ENCODE measurements around the gene COX7A2.

GRCh38 chr6:75291744-75292143, 48.1 kb upstream of the COX7A2 start:
- TF ChIP-seq PBX3 (IDR thresholded peaks at IDR 0.05; ENCODE audit: insufficient replicate concordance, low read depth, low read length) = no peak
- no peak for TF ChIP-seq POLR2A (IDR thresholded peaks at IDR 0.05; ENCODE audit: low read depth, low read length)
- no peak for TF ChIP-seq IKZF1 (conservative IDR thresholded peaks at IDR 0.05)
- no peak for TF ChIP-seq MAX (IDR thresholded peaks at IDR 0.05; ENCODE audit: low read depth, low read length)
- TF ChIP-seq MEF2A (IDR thresholded peaks at IDR 0.05; ENCODE audit: insufficient read depth, low read depth, low read length) = no peak
- TF ChIP-seq ZBTB33 (IDR thresholded peaks at IDR 0.05) = no peak
- TF ChIP-seq GATAD2B (conservative IDR thresholded peaks at IDR 0.05; ENCODE audit: low read depth) = no peak
- no peak for TF ChIP-seq SIX5 (IDR thresholded peaks at IDR 0.05; ENCODE audit: low read depth, low read length, severe bottlenecking)
- no peak for TF ChIP-seq CTCF (IDR thresholded peaks at IDR 0.05 in 2 of 3, conservative IDR thresholded peaks at IDR 0.05 in 1 of 3; ENCODE audit: control insufficient read depth in 2 of 3, extremely low read depth in 1 of 3, insufficient read depth in 1 of 3, low read depth in 3 of 3, low read length in 3 of 3)
- TF ChIP-seq SP1 (IDR thresholded peaks at IDR 0.05; ENCODE audit: low read depth, low read length) = no peak
- TF ChIP-seq ATF2 (IDR thresholded peaks at IDR 0.05; ENCODE audit: low read length) = no peak

Measured in GM12878 (cell line).